GM18873 (cell line): ENCODE measurements around the gene IGFBPL1.

ENCODE experiments used
- ATAC-seq: cut with Tn5 transposase; IDR thresholded peaks from one replicate; pipeline ENCODE4 v1.9.1; 2021; ENCODE audit warnings: mild to moderate bottlenecking, moderate library complexity, moderate number of reproducible peaks; ENCODE audit not compliant: unreplicated experiment, low FRiP score

The IGFBPL1 gene, protein sequence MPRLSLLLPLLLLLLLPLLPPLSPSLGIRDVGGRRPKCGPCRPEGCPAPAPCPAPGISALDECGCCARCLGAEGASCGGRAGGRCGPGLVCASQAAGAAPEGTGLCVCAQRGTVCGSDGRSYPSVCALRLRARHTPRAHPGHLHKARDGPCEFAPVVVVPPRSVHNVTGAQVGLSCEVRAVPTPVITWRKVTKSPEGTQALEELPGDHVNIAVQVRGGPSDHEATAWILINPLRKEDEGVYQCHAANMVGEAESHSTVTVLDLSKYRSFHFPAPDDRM

GRCh38 chr9:38423973-38424843 lies at the start of gene IGFBPL1:
IGFBPL1 (minus strand) TSS chr9:38424454; CDS start chr9:38424424, 30 bp downstream.
- ATAC-seq = no peak

GRCh38 chr9:38472583-38473249 lies 48.5 kb upstream of the IGFBPL1 start:
- ATAC-seq = peak; percentile 75

DNA sequence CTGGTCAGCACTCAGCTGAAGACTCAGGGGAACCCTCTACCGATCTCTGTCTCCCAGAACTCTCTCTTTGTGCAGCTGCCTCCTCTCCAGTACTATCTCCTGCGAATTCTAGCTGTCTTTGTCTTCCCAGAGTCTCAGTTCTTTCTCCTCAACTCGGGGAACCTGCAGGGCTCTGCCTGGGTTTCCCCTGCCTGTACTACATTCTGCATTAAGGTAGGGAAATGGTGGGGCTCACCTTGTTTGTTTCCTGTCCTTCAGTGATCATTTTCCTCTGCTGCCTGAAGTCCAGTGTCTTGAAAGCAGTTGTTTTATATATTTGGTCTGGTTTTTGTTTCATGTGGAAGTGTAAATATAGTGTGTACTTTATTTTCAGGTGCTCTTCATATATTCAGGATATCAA lies 43.1 kb upstream of the IGFBPL1 start:
- no peak for ATAC-seq

DNA sequence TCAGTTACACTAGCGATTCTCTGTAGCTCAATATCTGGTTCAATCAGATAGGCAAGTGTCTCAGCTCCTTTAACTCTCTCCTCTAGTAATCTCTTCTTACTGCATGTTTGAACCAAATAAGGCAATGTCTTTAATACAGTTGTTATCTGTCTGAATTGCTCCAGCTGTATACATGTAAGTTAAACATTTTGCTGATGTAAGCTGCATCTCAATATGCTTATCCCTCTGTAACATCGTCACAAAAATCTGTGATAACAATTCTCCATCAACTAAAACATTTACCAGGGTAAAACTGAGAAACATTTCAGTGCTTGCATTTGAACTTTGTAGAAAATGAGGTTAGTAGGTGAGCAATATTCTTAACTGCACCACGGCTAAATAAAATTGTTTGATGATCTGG lies 29.6 kb upstream of the IGFBPL1 start:
- ATAC-seq = no peak

DNA sequence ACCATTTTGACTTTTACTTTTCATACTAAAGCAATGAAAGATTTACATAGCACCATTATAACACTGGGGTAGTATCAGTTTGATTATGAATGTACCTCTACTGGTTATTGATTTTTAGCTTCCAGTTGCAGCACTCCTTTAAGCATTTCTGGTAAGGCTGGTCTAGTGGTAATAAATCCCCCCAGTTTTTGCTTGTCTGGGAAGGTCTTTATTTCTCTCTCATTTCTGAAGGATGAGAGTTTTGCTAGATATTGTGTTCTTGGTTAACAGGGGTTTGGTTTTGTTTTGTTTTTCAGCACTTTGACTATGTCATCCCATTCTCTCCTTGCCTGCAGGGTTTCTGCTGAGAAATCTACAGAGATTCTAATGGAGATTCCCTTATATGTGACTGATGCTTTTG lies 26.9 kb upstream of the IGFBPL1 start:
- no peak for ATAC-seq

DNA sequence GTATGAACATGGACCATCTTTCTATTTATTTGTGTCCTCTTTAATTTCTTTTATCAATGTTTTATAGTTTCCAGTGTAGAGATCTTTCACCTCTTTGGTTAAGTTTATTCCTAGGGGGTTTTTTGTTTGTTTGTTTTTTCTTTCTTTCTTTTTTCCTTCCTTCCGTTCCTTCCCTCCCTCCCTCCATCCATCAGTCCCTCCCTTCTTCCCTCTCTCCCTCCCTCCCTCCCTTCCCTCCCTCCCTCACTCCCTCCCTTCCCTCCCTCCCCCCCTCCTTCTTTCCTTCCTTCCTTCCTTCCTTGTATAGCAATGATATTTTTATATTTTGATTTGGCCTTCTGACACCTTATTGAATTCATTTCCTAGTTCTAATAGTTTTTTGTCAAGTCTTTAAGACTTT lies 23.4 kb upstream of the IGFBPL1 start:
- no peak for ATAC-seq

GRCh38 chr9:38445154-38446043 lies 21.1 kb upstream of the IGFBPL1 start:
- peak; percentile 88 for ATAC-seq

- ATAC-seq = no peak
Observed at GRCh38 chr9:38443597-38443996, 19.3 kb upstream of the IGFBPL1 start.

- no peak for ATAC-seq
Observed at GRCh38 chr9:38443181-38443580, 18.9 kb upstream of the IGFBPL1 start.

DNA sequence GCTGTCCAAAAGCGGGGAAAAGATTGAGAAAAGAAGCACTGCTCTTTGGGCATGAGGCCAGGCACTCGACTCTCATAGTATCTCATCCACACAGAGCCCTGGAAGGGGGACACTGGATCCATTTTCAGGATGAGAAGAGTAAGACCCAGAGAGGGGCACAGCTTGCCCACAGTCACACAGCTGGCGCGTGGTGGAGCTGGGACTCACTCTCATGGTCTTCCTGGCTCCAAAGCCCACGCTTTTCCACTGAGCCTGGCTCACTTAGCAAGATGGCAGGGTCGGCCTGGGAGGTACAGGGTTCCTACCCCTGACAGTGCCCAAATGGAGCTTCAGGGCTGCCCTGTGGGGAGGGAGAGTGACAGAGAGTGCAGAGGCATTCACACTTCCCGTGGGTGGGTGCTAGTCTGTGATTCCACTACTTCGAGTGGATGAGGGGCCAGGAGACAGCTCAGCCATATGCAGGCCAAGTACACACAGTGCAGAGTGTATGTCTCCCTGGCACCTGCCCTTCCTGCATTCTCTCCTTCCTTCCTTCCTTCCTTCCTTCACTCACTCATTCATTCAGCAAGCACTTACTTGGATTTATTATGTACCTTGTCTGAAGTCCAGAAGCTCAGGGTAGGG lies 18.3 kb upstream of the IGFBPL1 start:
- no peak for ATAC-seq

DNA sequence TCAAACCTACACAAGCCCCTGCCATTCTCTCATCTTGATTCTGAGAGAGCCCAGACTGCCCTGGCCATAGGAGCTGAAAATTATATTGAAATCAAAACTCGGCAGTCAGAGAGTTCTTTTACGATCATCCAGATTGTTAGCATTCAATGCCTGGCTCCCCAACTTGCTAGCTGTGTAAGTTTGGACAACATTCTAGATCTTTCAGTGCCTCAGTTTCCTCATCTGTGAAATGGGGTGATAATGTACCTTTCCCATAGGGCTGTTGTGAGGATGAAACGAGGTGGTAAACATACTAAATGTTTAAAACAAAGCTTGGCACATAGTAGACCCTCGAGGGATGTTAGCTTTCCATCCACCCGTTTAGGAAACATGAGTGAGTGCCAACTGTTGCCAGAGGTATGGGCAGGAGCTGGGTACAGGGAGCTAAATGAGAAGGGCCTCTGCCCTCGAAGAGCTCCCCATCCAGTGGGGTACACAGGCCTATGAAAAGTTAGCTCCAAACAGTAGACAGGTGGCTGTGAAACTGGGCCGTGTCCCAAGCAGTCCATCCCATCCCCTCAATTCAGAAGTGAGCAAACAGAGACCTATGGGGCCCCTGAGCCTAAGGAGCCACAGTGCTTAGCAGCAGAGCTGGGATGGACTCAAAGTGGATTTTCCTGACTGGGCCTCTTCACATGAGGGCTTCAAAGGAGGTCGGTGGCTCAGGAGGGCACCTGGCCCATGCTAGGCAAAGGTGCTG lies 17.3 kb upstream of the IGFBPL1 start:
- no peak for ATAC-seq

DNA sequence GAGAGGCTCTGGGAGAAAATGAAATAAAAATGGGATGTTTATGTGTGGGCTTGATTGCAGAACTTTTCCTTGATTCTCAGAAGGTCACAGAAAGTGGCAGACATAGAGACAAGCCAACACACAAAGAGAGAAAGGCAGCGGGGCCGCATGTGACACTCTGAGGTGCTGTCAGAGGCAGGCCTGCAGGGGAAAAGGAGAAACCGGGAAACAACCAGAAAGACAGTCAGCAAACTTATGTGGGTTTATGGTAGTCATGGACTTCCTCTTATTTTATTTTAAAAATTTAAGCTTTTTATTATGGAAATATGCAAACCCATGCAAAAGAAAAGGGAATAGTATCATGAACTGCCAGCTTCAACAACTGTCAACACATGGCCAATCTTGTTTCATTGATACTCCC lies 16.3 kb upstream of the IGFBPL1 start:
- ATAC-seq = no peak

- ATAC-seq = no peak
Observed at GRCh38 chr9:38439916-38440301, 15.7 kb upstream of the IGFBPL1 start.

- ATAC-seq = no peak
Observed at GRCh38 chr9:38439291-38439915, 15.1 kb upstream of the IGFBPL1 start.

GRCh38 chr9:38437193-38437823 lies 13.1 kb upstream of the IGFBPL1 start:
- ATAC-seq = no peak

DNA sequence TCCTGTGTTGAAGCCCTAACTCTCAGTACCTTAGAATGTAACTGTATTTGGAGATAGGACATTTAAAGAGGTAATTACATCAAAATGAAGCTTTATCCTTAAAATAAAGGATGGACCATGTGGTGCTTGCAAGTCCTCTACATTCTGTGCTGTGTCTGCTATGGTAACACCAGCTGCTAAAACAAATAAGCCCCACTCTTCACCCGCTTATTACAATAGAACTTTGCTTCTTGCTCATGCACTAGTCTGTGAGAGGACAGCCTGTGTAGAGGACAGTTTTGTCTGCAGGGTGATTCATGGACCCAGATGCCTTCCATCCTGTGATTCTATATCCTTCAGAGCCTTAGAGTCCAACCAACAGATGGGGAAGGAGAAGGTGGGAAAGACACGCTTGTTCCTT lies 12.5 kb upstream of the IGFBPL1 start:
- ATAC-seq = no peak

- no peak for ATAC-seq
Observed at GRCh38 chr9:38435521-38435920, 11.3 kb upstream of the IGFBPL1 start.

GRCh38 chr9:38434853-38435252 lies 10.6 kb upstream of the IGFBPL1 start:
- ATAC-seq = no peak
